GM12892 (cell line): ENCODE data around the gene REXO4.

Experiments
- POLR2A ChIP-seq: IDR thresholded peaks from 2 replicates; pipeline ENCODE4 v1.6.1; 2011; ENCODE audit warnings: low read depth, low read length, control low read depth
- POLR2AphosphoS5 ChIP-seq: IDR thresholded peaks from 2 replicates; pipeline ENCODE4 v1.6.1; 2011; ENCODE audit warnings: low read depth, low read length, control low read depth

- TF ChIP-seq POLR2AphosphoS5, result no peak
- no peak for TF ChIP-seq POLR2A
Measured at GRCh38 chr9:133357656-133358055, 60.2 kb downstream of the REXO4 start.
